Activated CD8-positive, alpha-beta T cell treated with anti-CD3 and anti-CD28 coated beads for 36 hours (primary cell): ENCODE measurements around the gene TSPAN10. TPM values are rescaled to one million over a fixed set of nuclear protein-coding genes. Genes with fewer than 3 reads are reported as not detected.
"Not testable (repeated sequence)": the region's sequence is repeated elsewhere in the genome, so short reads cannot be mapped to it uniquely, and the experiment has no call there.

Source experiments
- ATAC-seq: fragments of 200-7000 bp; cut with Tn5 transposase; one replicate; pipeline ENCODE4 v1.10.0; 2021; ENCODE audit warnings: mild to moderate bottlenecking, moderate library complexity
- CTCF ChIA-PET: fragments of 350-600 bp; sonication (Branson Sonifier 250); formaldehyde crosslinking; loops from one replicate; lab custom pipeline; 2021; ENCODE audit warnings: antibody characterized with exemption; lab: Charles Lee
- POLR2A ChIA-PET: fragments of 350-600 bp; sonication (Branson Sonifier 250); formaldehyde crosslinking; loops from one replicate; lab custom pipeline; 2021; ENCODE audit warnings: antibody characterized with exemption; lab: Charles Lee
- DNase-seq: peaks from one replicate; pipeline ENCODE4 v3.0.0-alpha.2; 2020
- H3K27ac Mint-ChIP-seq: one replicate; pipeline ENCODE4 v1.8.0; 2021; ENCODE audit warnings: mild to moderate bottlenecking, mixed read lengths
- H3K27me3 Mint-ChIP-seq: one replicate; pipeline ENCODE4 v1.8.0; 2021; ENCODE audit warnings: mixed read lengths
- H3K36me3 Mint-ChIP-seq: one replicate; pipeline ENCODE4 v1.8.0; 2021; ENCODE audit warnings: low read depth, mixed read lengths
- H3K4me1 Mint-ChIP-seq: one replicate; pipeline ENCODE4 v1.8.0; 2021; ENCODE audit warnings: low read depth, mixed read lengths
- H3K4me3 Mint-ChIP-seq: one replicate; pipeline ENCODE4 v1.8.0; 2021; ENCODE audit warnings: mild to moderate bottlenecking, moderate library complexity, mixed read lengths
- H3K9me3 Mint-ChIP-seq: one replicate; pipeline ENCODE4 v1.8.0; 2021; ENCODE audit warnings: mixed read lengths
- CTCF ChIP-seq: fragments of 200-600 bp; IDR thresholded peaks from one replicate; pipeline ENCODE4 v1.8.0; 2022; ENCODE audit warnings: antibody characterized with exemption, mild to moderate bottlenecking
- intact Hi-C: fragments of 100-400 bp; cut with micrococcal nuclease; formaldehyde crosslinking; loops from one replicate; pipeline ENCODE4 v1.10.0; 2022
- total RNA-seq, 2 experiments: library from RNA; stranded (reverse); gene quantifications; one replicate each; pipeline ENCODE4 v1.2.3, GENCODE V29; 2021

Gene TSPAN10
- total RNA-seq, 2 experiments from 2014 or later: 0.18 to 0.22 TPM

- Mint-ChIP-seq H3K4me1 (peaks cover 34% of the 10 kb centered on the region), H3K36me3 (peaks cover 55% of the 10 kb centered on the region), H3K9me3 (no peaks in the 10 kb centered on the region), H3K4me3 (no peak overlapping the region), H3K27me3 (no peaks in the 10 kb centered on the region), H3K27ac (peak overlapping the region; percentile 38)
- DNase-seq (no peak), ATAC-seq (no peak)
- ChIA-PET POLR2A (no interaction called here), CTCF (interaction anchor here (1.3 to 1.4 kb wide), 2 partner anchors 11 to 60 kb away, joined by 3 to 5 read pairs; no protein-coding TSS in a partner anchor)
- no peak for TF ChIP-seq CTCF
- intact Hi-C loops: no loop called here
These were observed 24.6 kb upstream of the TSPAN10 start for GRCh38 chr17:81612172-81612970.

- ChIA-PET CTCF (interaction anchor here (1.0 to 2.8 kb wide), 3 partner anchors 9 to 14 kb away, joined by 3 to 14 read pairs (median 3); no protein-coding TSS in a partner anchor), POLR2A (interaction anchor here (0.7 to 2.0 kb wide), 3 partner anchors 9 to 63 kb away, joined by 3 to 5 read pairs (median 3); partner anchors contain the start of gene FAAP100)
- Mint-ChIP-seq H3K9me3 (no peaks in the 10 kb centered on the region), H3K27me3 (no peaks in the 10 kb centered on the region), H3K36me3 (peaks cover 51% of the 10 kb centered on the region), H3K4me1 (peaks cover 26% of the 10 kb centered on the region), H3K4me3 (no peak overlapping the region), H3K27ac (peak overlapping the region; percentile 94)
- intact Hi-C loops: no loop called here
- DNase-seq (peak; percentile 22), ATAC-seq (no peak)
- TF ChIP-seq CTCF: no peak
These were observed 21.5 kb upstream of the TSPAN10 start for GRCh38 chr17:81615401-81615930.

- ChIA-PET CTCF (interaction anchor here (1.1 kb wide), 1 partner anchor 16 kb away, joined by 3 read pairs; no protein-coding TSS in a partner anchor), POLR2A (interaction anchor here (1.6 kb wide), 1 partner anchor 49 kb away, joined by 3 read pairs; no protein-coding TSS in a partner anchor)
- no peak for ATAC-seq
- TF ChIP-seq CTCF: no peak
- intact Hi-C loops: no loop called here
- H3K27me3 Mint-ChIP-seq: no peaks in the 10 kb centered on the region
- no peak overlapping the region for H3K4me3 Mint-ChIP-seq
- peaks cover 59% of the 10 kb centered on the region for H3K36me3 Mint-ChIP-seq
- H3K4me1 Mint-ChIP-seq: peaks cover 26% of the 10 kb centered on the region
- H3K27ac Mint-ChIP-seq: peak overlapping the region; percentile 3
- H3K9me3 Mint-ChIP-seq: no peaks in the 10 kb centered on the region
- DNase-seq: no peak
These were observed 20.1 kb upstream of the TSPAN10 start for GRCh38 chr17:81616877-81617276.

- H3K27me3 Mint-ChIP-seq, H3K27ac Mint-ChIP-seq, H3K9me3 Mint-ChIP-seq, ATAC-seq, H3K4me3 Mint-ChIP-seq, POLR2A ChIA-PET, intact Hi-C loops, DNase-seq, CTCF ChIA-PET: not testable (repeated sequence)
- Mint-ChIP-seq H3K4me1 (peaks cover 26% of the 10 kb centered on the region), H3K36me3 (peaks cover 56% of the 10 kb centered on the region)
These were observed 18.7 kb upstream of the TSPAN10 start for GRCh38 chr17:81618307-81618706.

- ATAC-seq: no peak
- no peak overlapping the region for H3K4me3 Mint-ChIP-seq
- no peaks in the 10 kb centered on the region for H3K27me3 Mint-ChIP-seq
- ChIA-PET CTCF (interaction anchor here (1.7 kb wide), 1 partner anchor 21 kb away, joined by 5 read pairs; no protein-coding TSS in a partner anchor), POLR2A (interaction anchor here (1.6 kb wide), 1 partner anchor 14 kb away, joined by 5 read pairs; no protein-coding TSS in a partner anchor)
- intact Hi-C loops: no loop called here
- H3K4me1 Mint-ChIP-seq: peaks cover 13% of the 10 kb centered on the region
- peaks cover 55% of the 10 kb centered on the region for H3K36me3 Mint-ChIP-seq
- no peaks in the 10 kb centered on the region for H3K9me3 Mint-ChIP-seq
- TF ChIP-seq CTCF: no peak
- DNase-seq: no peak
- no peak overlapping the region for H3K27ac Mint-ChIP-seq
These were observed 15.4 kb upstream of the TSPAN10 start for GRCh38 chr17:81621494-81622130.
